Measurements from ENCODE around the gene FGGY. TPM values are rescaled to one million over a fixed set of nuclear protein-coding genes. Genes with fewer than 3 reads are reported as not detected.

FGGY gene
- total RNA-seq, 4 donors from 2014 or later: 24.9 to 35.9 (median 30.5) TPM

DNA sequence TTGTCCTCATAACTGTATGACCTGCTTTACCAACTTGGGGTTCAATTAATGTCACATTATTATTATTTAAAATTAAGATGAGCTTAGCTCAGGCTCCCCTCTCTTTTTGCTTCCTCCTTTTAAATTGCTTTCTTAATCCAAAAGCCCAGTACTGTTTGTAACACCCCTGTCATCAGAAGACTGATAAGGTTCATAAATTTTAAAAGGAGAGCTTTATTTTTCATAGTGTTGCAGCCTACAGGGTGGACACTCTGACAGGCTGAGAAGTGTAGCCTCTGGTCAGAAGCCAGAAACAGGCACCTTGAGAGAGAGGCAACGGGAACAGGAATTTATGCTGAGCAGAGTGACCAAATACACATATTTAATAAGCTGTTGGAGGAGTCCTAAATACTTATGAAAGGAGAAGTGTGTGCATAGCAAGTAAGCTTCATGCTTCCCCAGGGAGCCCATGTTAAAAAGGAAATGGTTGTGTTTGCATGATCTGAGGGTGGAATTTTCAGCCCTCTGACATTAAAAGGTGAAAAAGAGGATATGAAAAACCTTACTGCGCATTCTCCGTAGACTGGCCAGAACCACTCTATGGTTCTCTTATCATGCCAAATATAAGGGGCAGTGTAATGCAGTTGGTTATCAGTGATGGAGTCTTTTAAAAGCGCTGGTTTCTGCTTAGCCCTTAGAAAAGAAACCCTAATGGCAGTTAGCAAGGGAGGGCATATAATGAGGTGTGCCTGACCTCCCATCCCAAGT lies 30.5 kb upstream of the FGGY start:
- Histone ChIP-seq H3K27me3 (no peaks in the 10 kb centered on the region), H3K9me3 (no peaks in the 10 kb centered on the region), H3K4me3 (no peak overlapping the region), H3K4me1 (peaks cover 18 to 26% of the 10 kb centered on the region in 2 donors), H3K36me3 (no peaks in the 10 kb centered on the region), H3K27ac (peak overlapping the region in 1 of 4 donors; percentile 40)
- TF ChIP-seq, protein P1, sequence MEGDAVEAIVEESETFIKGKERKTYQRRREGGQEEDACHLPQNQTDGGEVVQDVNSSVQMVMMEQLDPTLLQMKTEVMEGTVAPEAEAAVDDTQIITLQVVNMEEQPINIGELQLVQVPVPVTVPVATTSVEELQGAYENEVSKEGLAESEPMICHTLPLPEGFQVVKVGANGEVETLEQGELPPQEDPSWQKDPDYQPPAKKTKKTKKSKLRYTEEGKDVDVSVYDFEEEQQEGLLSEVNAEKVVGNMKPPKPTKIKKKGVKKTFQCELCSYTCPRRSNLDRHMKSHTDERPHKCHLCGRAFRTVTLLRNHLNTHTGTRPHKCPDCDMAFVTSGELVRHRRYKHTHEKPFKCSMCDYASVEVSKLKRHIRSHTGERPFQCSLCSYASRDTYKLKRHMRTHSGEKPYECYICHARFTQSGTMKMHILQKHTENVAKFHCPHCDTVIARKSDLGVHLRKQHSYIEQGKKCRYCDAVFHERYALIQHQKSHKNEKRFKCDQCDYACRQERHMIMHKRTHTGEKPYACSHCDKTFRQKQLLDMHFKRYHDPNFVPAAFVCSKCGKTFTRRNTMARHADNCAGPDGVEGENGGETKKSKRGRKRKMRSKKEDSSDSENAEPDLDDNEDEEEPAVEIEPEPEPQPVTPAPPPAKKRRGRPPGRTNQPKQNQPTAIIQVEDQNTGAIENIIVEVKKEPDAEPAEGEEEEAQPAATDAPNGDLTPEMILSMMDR (IDR thresholded peaks at IDR 0.05 in 4 of 5, conservative IDR thresholded peaks at IDR 0.05 in 1 of 5): no peak
- TF ChIP-seq POLR2A (IDR thresholded peaks at IDR 0.05): no peak
- intact Hi-C loops (cut with DNase I; ENCODE audit: low total_unique reads): no loop called here
- ATAC-seq (no peak), DNase-seq (no peak)
- in situ Hi-C loops (cut with MboI; ENCODE audit: low sequenced_read_pairs in 4 of 4): no loop called here

DNA sequence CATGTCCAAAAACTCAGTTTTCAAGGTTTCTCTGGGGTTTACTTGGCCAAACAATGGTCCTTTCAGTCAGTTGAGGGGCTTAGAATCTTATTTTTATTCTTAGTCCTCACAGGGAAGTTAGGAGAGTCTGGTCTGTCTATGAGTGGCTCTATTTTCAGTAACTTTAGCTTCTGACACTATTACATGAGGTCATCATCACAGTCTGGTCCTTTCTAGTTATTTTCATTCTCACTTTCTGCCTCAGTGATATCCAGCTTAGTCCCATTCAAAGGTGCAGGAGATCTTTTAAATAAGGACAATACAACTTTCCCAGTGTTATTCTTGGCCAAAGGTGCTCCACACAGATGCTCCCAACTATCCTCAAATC lies 30.0 kb upstream of the FGGY start:
- intact Hi-C loops (cut with DNase I; ENCODE audit: low total_unique reads): no loop called here

DNA sequence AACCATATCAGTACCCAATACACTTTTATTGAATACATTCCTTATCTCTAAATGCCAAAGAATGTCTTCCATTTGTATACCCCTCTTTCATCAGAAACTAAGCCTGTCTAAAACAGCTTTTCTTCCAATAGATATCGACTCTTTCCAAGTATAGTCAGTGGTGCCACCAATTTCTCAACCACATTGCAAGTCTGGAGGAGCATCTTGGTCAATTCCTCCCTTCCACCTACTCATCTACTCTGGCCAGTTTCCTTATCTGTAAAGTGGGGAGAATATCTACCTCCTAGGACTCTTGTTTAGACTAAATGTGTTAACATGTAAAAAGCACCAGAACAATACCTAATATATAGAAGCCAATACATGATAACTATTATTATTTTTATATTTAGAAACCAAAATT lies 28.5 kb upstream of the FGGY start:
- Histone ChIP-seq H3K4me3 (no peak overlapping the region), H3K36me3 (no peaks in the 10 kb centered on the region), H3K9me3 (no peaks in the 10 kb centered on the region), H3K27ac (no peak overlapping the region), H3K27me3 (no peaks in the 10 kb centered on the region), H3K4me1 (peaks cover 7 to 12% of the 10 kb centered on the region in 2 donors)
- intact Hi-C loops (cut with DNase I; ENCODE audit: low total_unique reads) (no loop called here), in situ Hi-C loops (cut with MboI; ENCODE audit: low sequenced_read_pairs in 4 of 4) (no loop called here)
- ATAC-seq (no peak), DNase-seq (no peak)
- TF ChIP-seq, protein P1 (IDR thresholded peaks at IDR 0.05 in 4 of 5, conservative IDR thresholded peaks at IDR 0.05 in 1 of 5): no peak

More for the DNA sequence above, 30.0 kb upstream of the FGGY start:
- Histone ChIP-seq H3K4me1 (peaks cover 18 to 21% of the 10 kb centered on the region in 2 donors), H3K27me3 (no peaks in the 10 kb centered on the region), H3K9me3 (no peaks in the 10 kb centered on the region), H3K27ac (peak overlapping the region in 1 of 4 donors; percentile 40), H3K36me3 (no peaks in the 10 kb centered on the region), H3K4me3 (no peak overlapping the region)
- no peak for TF ChIP-seq POLR2A (IDR thresholded peaks at IDR 0.05)
- TF ChIP-seq, protein P1 (IDR thresholded peaks at IDR 0.05 in 4 of 5, conservative IDR thresholded peaks at IDR 0.05 in 1 of 5): no peak
- ATAC-seq (no peak), DNase-seq (no peak)
- in situ Hi-C loops (cut with MboI; ENCODE audit: low sequenced_read_pairs in 4 of 4): no loop called here

DNA sequence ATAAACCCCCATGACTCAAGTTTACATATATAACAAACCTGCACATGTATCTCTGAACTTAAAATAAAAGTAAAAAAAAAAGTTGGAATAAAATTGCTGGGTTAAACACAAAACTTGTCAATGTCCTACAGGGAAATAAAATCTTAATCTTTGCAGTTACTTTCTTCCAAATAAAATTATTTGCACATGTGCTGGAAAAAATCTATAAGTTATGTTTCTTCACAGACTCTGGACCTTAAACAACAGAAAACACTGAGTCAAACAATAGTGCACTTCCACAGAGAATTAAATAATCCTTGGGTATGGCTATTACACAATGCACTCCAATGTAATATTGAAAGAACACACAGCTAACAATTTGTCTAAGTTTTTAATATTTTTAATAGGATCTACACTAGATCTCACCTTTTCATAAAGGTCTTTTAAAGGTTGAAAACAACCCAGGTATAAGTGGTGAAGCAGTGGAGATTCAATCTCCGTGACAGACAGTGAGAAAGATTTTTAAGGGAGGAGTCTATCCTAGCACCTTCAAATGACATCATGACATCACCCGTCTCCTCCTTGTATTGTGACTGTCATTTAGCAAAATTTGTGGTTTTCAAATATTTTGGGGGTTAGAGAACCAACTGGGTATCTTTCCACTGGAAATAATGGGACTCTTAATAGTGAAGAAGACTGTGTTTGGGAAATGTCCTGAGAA lies 25.2 kb upstream of the FGGY start:
- peaks cover 0 to 4% of the 10 kb centered on the region in 2 donors for H3K4me1 ChIP-seq
- no peaks in the 10 kb centered on the region for H3K36me3 ChIP-seq
- no peaks in the 10 kb centered on the region for H3K9me3 ChIP-seq
- H3K27ac ChIP-seq: no peak overlapping the region
- no peak overlapping the region for H3K4me3 ChIP-seq
- H3K27me3 ChIP-seq: no peaks in the 10 kb centered on the region
- in situ Hi-C loops (cut with MboI; ENCODE audit: low sequenced_read_pairs in 4 of 4) (no loop called here), intact Hi-C loops (cut with DNase I; ENCODE audit: low total_unique reads) (no loop called here)
- no peak for DNase-seq
- no peak for ATAC-seq
- no peak for TF ChIP-seq POLR2A (IDR thresholded peaks at IDR 0.05)
- TF ChIP-seq, protein P1 (IDR thresholded peaks at IDR 0.05 in 4 of 5, conservative IDR thresholded peaks at IDR 0.05 in 1 of 5): no peak
